ENCODE data around the gene COBLL1.

Gene COBLL1

DNA sequence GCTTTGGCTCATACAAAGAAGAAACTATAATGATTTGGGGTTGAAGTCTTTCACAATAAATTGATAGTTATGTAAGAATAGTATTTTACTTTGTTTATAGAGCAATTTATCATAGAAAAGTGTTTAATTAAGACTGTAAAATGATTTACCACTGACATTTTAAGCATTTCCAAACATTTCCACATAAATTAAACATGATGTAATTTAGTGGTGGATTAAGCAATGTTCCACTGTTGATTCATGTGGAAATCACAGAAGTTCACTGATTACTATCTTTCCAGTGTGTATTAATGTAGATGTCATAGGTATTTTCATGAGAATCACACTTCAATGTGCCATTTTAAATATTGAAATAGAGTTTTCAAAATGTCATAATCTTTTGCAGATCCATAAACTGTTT is 180.3 kb downstream of the COBLL1 start:
- peak; percentile 60 for DNase-seq (ENCODE audit: low read depth, low spot score)
- Histone ChIP-seq H3K9me3 (ENCODE audit: low read depth, low read length) (no peaks in the 10 kb centered on the region), H3K27ac (peak overlapping the region; percentile 78), H3K4me3 (no peak overlapping the region), H3K36me3 (ENCODE audit: insufficient read depth, low read length) (no peaks in the 10 kb centered on the region), H3K9ac (ENCODE audit: insufficient read length) (no peak overlapping the region)
- no peak for TF ChIP-seq FOXP2 (optimal IDR thresholded peaks at IDR 0.05; ENCODE audit: control extremely low read depth, extremely low read length, insufficient read depth)

DNA sequence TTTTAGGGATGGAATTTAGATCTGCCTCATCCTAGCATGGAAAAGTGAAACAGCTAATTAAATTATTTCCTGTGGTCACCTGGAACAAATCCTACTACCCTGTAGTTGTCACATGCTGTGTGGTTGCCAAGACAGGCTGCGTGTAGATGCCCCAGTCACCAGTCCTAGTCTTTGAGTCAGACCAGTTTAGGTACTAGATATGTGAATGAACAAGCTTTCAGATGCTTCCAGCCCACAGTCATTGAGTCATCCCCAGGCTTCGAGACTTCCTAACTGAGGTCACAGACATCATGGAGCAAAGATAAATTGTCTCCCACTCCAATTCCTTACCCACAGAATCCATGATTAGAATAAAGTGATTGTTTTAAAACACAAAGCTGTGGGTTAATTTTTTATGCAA is 184.5 kb downstream of the COBLL1 start:
- DNase-seq (ENCODE audit: low read depth, low spot score) = no peak

GRCh38 chr2:164655750-164656149 is 185.9 kb downstream of the COBLL1 start:
- DNase-seq (ENCODE audit: low read depth, low spot score) = no peak
- Histone ChIP-seq H3K9me3 (ENCODE audit: low read depth, low read length) (peaks cover 2% of the 10 kb centered on the region; the same call in 1 of the 2 replicates), H3K4me3 (no peak overlapping the region), H3K9ac (ENCODE audit: insufficient read length) (no peak overlapping the region), H3K36me3 (ENCODE audit: insufficient read depth, low read length) (no peaks in the 10 kb centered on the region), H3K27ac (no peak overlapping the region)
- no peak for TF ChIP-seq POLR2AphosphoS5 (IDR thresholded peaks at IDR 0.05; ENCODE audit: borderline replicate concordance, low read depth, low read length)
- TF ChIP-seq EZH2 (IDR thresholded peaks at IDR 0.05) = no peak
- no peak for TF ChIP-seq FOXP2 (optimal IDR thresholded peaks at IDR 0.05; ENCODE audit: control extremely low read depth, extremely low read length, insufficient read depth)

More for the DNA sequence above, 184.5 kb downstream of the COBLL1 start:
- H3K9ac ChIP-seq (ENCODE audit: insufficient read length) = no peak overlapping the region
- no peak overlapping the region for H3K4me3 ChIP-seq
- TF ChIP-seq EZH2 (IDR thresholded peaks at IDR 0.05) (no peak), POLR2AphosphoS5 (IDR thresholded peaks at IDR 0.05; ENCODE audit: borderline replicate concordance, low read depth, low read length) (no peak), FOXP2 (optimal IDR thresholded peaks at IDR 0.05; ENCODE audit: control extremely low read depth, extremely low read length, insufficient read depth) (no peak)
- no peaks in the 10 kb centered on the region for H3K9me3 ChIP-seq (ENCODE audit: low read depth, low read length)
- no peaks in the 10 kb centered on the region for H3K36me3 ChIP-seq (ENCODE audit: insufficient read depth, low read length)
- no peak overlapping the region for H3K27ac ChIP-seq

DNA sequence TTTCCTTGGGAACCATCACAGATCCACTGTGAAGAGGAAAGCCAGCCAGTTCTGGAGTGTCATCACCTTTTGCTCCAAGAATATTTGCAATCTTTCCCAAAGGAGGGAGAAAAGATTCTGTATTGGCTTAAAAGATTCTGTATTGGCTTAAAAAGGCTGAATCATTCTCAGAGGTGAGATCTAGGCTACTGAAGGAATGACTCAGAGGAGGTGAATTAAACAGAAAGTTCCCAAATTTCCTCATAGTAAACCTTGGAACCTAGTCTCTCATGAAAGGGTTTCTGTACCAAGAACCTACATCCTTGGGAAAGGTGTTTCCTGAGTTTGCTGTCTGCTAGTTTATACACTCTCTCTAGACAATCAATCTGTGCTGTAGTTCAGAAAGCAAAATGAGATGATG is 186.3 kb downstream of the COBLL1 start:
- peaks cover 5% of the 10 kb centered on the region; the same call in 1 of the 2 replicates for H3K9me3 ChIP-seq (ENCODE audit: low read depth, low read length)
- TF ChIP-seq FOXP2 (optimal IDR thresholded peaks at IDR 0.05; ENCODE audit: control extremely low read depth, extremely low read length, insufficient read depth) = no peak
- no peak for TF ChIP-seq EZH2 (IDR thresholded peaks at IDR 0.05)
- TF ChIP-seq POLR2AphosphoS5 (IDR thresholded peaks at IDR 0.05; ENCODE audit: borderline replicate concordance, low read depth, low read length) = no peak
- no peaks in the 10 kb centered on the region for H3K36me3 ChIP-seq (ENCODE audit: insufficient read depth, low read length)
- no peak overlapping the region for H3K9ac ChIP-seq (ENCODE audit: insufficient read length)
- no peak overlapping the region for H3K27ac ChIP-seq
- DNase-seq (ENCODE audit: low read depth, low spot score) = no peak
- no peak overlapping the region for H3K4me3 ChIP-seq

- TF ChIP-seq FOXP2 (optimal IDR thresholded peaks at IDR 0.05; ENCODE audit: control extremely low read depth, extremely low read length, insufficient read depth) (no peak), POLR2AphosphoS5 (IDR thresholded peaks at IDR 0.05; ENCODE audit: borderline replicate concordance, low read depth, low read length) (no peak), EZH2 (IDR thresholded peaks at IDR 0.05) (no peak)
- DNase-seq (ENCODE audit: low read depth, low spot score) = no peak
- H3K36me3 ChIP-seq (ENCODE audit: insufficient read depth, low read length) = no peaks in the 10 kb centered on the region
- H3K4me3 ChIP-seq = no peak overlapping the region
- no peak overlapping the region for H3K9ac ChIP-seq (ENCODE audit: insufficient read length)
- H3K27ac ChIP-seq = no peak overlapping the region
- peaks cover 9% of the 10 kb centered on the region; the same call in 1 of the 2 replicates for H3K9me3 ChIP-seq (ENCODE audit: low read depth, low read length)
Observed at GRCh38 chr2:164651361-164651760, 190.3 kb downstream of the COBLL1 start.

- Histone ChIP-seq H3K4me3 (no peak overlapping the region), H3K9ac (ENCODE audit: insufficient read length) (no peak overlapping the region), H3K27ac (no peak overlapping the region), H3K36me3 (ENCODE audit: insufficient read depth, low read length) (no peaks in the 10 kb centered on the region), H3K9me3 (ENCODE audit: low read depth, low read length) (no peaks in the 10 kb centered on the region)
- TF ChIP-seq POLR2AphosphoS5 (IDR thresholded peaks at IDR 0.05; ENCODE audit: borderline replicate concordance, low read depth, low read length) (no peak), EZH2 (IDR thresholded peaks at IDR 0.05) (no peak), FOXP2 (optimal IDR thresholded peaks at IDR 0.05; ENCODE audit: control extremely low read depth, extremely low read length, insufficient read depth) (no peak)
- DNase-seq (ENCODE audit: low read depth, low spot score) = no peak
Observed at GRCh38 chr2:164644036-164644700, 197.5 kb downstream of the COBLL1 start.

- no peak for DNase-seq (ENCODE audit: low read depth, low spot score)
- Histone ChIP-seq H3K27ac (no peak overlapping the region), H3K36me3 (ENCODE audit: insufficient read depth, low read length) (no peaks in the 10 kb centered on the region), H3K9ac (ENCODE audit: insufficient read length) (no peak overlapping the region), H3K9me3 (ENCODE audit: low read depth, low read length) (no peaks in the 10 kb centered on the region), H3K4me3 (no peak overlapping the region)
- TF ChIP-seq POLR2AphosphoS5 (IDR thresholded peaks at IDR 0.05; ENCODE audit: borderline replicate concordance, low read depth, low read length) (no peak), EZH2 (IDR thresholded peaks at IDR 0.05) (no peak), FOXP2 (optimal IDR thresholded peaks at IDR 0.05; ENCODE audit: control extremely low read depth, extremely low read length, insufficient read depth) (no peak)
Observed at GRCh38 chr2:164642946-164643555, 198.6 kb downstream of the COBLL1 start.

GRCh38 chr2:164642268-164642667 is 199.4 kb downstream of the COBLL1 start:
- Histone ChIP-seq H3K9ac (ENCODE audit: insufficient read length) (no peak overlapping the region), H3K27ac (no peak overlapping the region), H3K4me3 (no peak overlapping the region), H3K9me3 (ENCODE audit: low read depth, low read length) (no peaks in the 10 kb centered on the region), H3K36me3 (ENCODE audit: insufficient read depth, low read length) (no peaks in the 10 kb centered on the region)
- TF ChIP-seq EZH2 (IDR thresholded peaks at IDR 0.05) (no peak), POLR2AphosphoS5 (IDR thresholded peaks at IDR 0.05; ENCODE audit: borderline replicate concordance, low read depth, low read length) (no peak), FOXP2 (optimal IDR thresholded peaks at IDR 0.05; ENCODE audit: control extremely low read depth, extremely low read length, insufficient read depth) (no peak)
- DNase-seq (ENCODE audit: low read depth, low spot score) = no peak
